Measurements from ENCODE around the gene C1QTNF4. TPM values are rescaled to one million over a fixed set of nuclear protein-coding genes. Genes with fewer than 3 reads are reported as not detected.
A peak's percentile ranks its signal among the peaks of the same experiment; 100 is the strongest.
"Not testable (repeated sequence)": the region's sequence is repeated elsewhere in the genome, so short reads cannot be mapped to it uniquely, and the experiment has no call there.

Gene C1QTNF4
- total RNA-seq, 2 experiments from 2014 or later, result 0.14 TPM; not detected in 1

DNA sequence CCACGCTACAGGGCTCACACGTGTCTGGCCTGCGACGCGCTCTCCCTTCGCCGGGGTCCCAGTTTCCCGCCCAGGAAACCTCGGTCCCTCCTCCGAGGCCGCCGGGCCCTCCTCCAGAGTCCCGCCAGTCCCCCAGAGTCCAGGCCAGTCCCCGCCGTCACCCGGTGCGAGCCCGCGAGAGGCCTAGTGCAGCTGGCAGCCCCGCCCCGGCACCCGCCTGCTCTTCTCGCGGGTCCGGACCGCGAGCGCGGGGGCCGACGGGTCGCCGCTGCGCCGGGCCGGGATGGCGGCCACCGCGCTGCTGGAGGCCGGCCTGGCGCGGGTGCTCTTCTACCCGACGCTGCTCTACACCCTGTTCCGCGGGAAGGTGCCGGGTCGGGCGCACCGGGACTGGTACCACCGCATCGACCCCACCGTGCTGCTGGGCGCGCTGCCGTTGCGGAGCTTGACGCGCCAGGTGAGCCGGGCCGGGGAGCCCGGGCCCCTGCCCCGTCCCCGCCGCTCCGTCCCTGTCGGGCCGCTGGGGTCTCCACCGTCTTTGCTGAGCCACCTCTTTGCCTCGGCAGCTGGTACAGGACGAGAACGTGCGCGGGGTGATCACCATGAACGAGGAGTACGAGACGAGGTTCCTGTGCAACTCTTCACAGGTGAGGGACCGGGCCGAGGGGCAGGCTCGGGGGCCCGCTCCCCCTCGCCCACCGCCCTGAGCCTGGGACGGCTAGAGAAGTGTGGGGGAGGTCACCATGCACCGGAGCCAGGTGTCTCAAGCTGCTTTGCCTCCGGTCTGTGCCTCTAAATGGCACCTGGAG is 28.7 kb downstream of the C1QTNF4 start, which contains the start of gene PTPMT1:
Gene PTPMT1, plus strand, starts transcription at position 260 of the 809 bp plus-strand sequence. Its CDS starts 24 bp downstream, at position 284.
- peak; percentile 85 for DNase-seq
- peaks cover 9% of the 10 kb centered on the region for H3K36me3 Mint-ChIP-seq (ENCODE audit: low read depth)
- H3K9me3 Mint-ChIP-seq (ENCODE audit: low read depth), result no peaks in the 10 kb centered on the region
- peaks cover 28% of the 10 kb centered on the region for H3K4me1 Mint-ChIP-seq
- peak within 1 kb of the TSS; percentile 82 for H3K27ac Mint-ChIP-seq
- CTCF ChIA-PET, result interaction anchor here (0.8 to 3.0 kb wide), 7 partner anchors 12 to 356 kb away, joined by 3 to 47 read pairs (median 4); partner anchors contain the start of gene CELF1
- peak within 1 kb of the TSS; percentile 82 for H3K4me3 Mint-ChIP-seq
- H3K27me3 Mint-ChIP-seq, result no peaks in the 10 kb centered on the region
- intact Hi-C loops (cut with DNase I, micrococcal nuclease), result loop anchor here in 1 of 2 experiments (1.0 kb wide), 3 partner anchors 12 to 77 kb away; partner anchors contain the start of genes CELF1, KBTBD4 and MTCH2
- peak; percentile 95 for ATAC-seq
- POLR2A ChIA-PET, result interaction anchor here (0.7 to 2.0 kb wide), 3 partner anchors 13 to 282 kb away, joined by 6 to 14 read pairs (median 7); partner anchors contain the start of genes KBTBD4, NDUFS3 and NUP160

DNA sequence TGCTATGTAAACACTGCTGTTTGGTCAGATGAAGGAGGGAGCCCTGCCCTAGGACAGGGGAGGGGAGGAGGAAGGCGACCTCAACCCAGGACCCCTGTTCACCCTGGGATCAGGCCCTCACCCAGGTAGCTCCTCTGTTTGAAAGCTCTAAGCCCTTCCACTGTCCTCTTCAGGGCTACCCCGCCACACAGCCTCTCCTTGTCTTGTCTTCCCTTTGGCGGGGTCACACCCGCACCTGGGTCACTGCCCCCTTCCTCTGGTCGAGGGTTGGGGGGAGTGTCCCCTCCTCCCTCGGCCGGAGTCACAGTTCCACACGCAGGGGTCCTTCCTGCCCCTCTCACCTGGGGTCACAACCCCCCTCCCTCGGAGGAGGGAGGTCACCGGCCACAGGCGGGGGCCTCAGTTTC is 29.3 kb downstream of the C1QTNF4 start:
- ATAC-seq, result no peak
- no peak for DNase-seq
- ChIA-PET CTCF (interaction anchor here (0.6 to 3.0 kb wide), 9 partner anchors 11 to 361 kb away, joined by 3 to 47 read pairs (median 3); partner anchors contain the start of gene CELF1), POLR2A (interaction anchor here (0.6 to 2.0 kb wide), 5 partner anchors 10 to 55 kb away, joined by 3 to 14 read pairs (median 7); partner anchors contain the start of genes KBTBD4 and NDUFS3)
- Mint-ChIP-seq H3K27ac (peak overlapping the region; percentile 82), H3K4me1 (peaks cover 28% of the 10 kb centered on the region), H3K36me3 (ENCODE audit: low read depth) (peaks cover 8% of the 10 kb centered on the region), H3K9me3 (ENCODE audit: low read depth) (no peaks in the 10 kb centered on the region), H3K4me3 (peak overlapping the region; percentile 82), H3K27me3 (no peaks in the 10 kb centered on the region)
- intact Hi-C loops (cut with DNase I, micrococcal nuclease), result loop anchor here in 1 of 2 experiments (1.0 kb wide), 3 partner anchors 12 to 77 kb away; partner anchors contain the start of genes CELF1, KBTBD4 and MTCH2

DNA sequence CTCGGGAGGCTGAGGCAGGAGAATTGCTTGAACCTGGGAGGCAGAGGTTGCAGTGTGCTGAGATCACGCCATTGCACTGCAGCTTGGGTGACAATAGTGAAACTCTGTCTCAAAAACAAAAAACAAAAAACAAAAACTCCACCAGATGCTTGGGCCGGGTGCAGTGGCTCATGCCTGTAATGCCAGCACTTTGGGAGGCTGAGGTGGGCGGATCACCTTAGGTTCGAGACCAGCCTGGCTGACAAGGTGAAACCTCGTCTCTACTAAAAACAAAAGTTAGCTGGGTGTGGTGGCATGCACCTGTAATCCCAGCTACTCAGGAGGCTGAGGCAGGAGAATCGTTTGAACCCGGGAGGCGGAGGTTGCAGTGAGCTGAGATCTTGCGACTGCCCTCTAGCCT is 29.8 kb downstream of the C1QTNF4 start:
- H3K36me3 Mint-ChIP-seq (ENCODE audit: low read depth); DNase-seq; intact Hi-C loops (cut with DNase I, micrococcal nuclease); ATAC-seq; H3K27me3 Mint-ChIP-seq; H3K9me3 Mint-ChIP-seq (ENCODE audit: low read depth): not testable (repeated sequence)
- ChIA-PET CTCF (interaction anchor here (0.6 to 3.0 kb wide), 9 partner anchors 8 to 361 kb away, joined by 3 to 47 read pairs (median 3); partner anchors contain the start of gene CELF1), POLR2A (interaction anchor here (0.6 to 1.2 kb wide), 3 partner anchors 10 to 54 kb away, joined by 3 to 7 read pairs (median 6); no protein-coding TSS in a partner anchor)
- peak overlapping the region; percentile 25 for H3K27ac Mint-ChIP-seq
- H3K4me1 Mint-ChIP-seq, result peaks cover 28% of the 10 kb centered on the region
- H3K4me3 Mint-ChIP-seq, result peak overlapping the region; percentile 82

- H3K36me3 Mint-ChIP-seq (ENCODE audit: low read depth); POLR2A ChIA-PET; intact Hi-C loops (cut with DNase I, micrococcal nuclease); H3K27me3 Mint-ChIP-seq; CTCF ChIA-PET; DNase-seq; H3K4me3 Mint-ChIP-seq; H3K9me3 Mint-ChIP-seq (ENCODE audit: low read depth); ATAC-seq; H3K27ac Mint-ChIP-seq: not testable (repeated sequence)
- H3K4me1 Mint-ChIP-seq, result peaks cover 27% of the 10 kb centered on the region
These were observed 31.8 kb downstream of the C1QTNF4 start for GRCh38 chr11:47562393-47562792.

GRCh38 chr11:47560426-47560825 is 33.8 kb downstream of the C1QTNF4 start:
- Mint-ChIP-seq H3K4me3 (no peak overlapping the region), H3K27ac (no peak overlapping the region), H3K4me1 (peaks cover 17% of the 10 kb centered on the region), H3K36me3 (ENCODE audit: low read depth) (peaks cover 1% of the 10 kb centered on the region), H3K27me3 (no peaks in the 10 kb centered on the region), H3K9me3 (ENCODE audit: low read depth) (no peaks in the 10 kb centered on the region)
- POLR2A ChIA-PET, result interaction anchor here (0.6 kb wide), 1 partner anchor 17 kb away, joined by 3 read pairs; no protein-coding TSS in a partner anchor
- ATAC-seq, result no peak
- DNase-seq, result no peak
- intact Hi-C loops (cut with DNase I, micrococcal nuclease), result no loop called here
- CTCF ChIA-PET, result no interaction called here

DNA sequence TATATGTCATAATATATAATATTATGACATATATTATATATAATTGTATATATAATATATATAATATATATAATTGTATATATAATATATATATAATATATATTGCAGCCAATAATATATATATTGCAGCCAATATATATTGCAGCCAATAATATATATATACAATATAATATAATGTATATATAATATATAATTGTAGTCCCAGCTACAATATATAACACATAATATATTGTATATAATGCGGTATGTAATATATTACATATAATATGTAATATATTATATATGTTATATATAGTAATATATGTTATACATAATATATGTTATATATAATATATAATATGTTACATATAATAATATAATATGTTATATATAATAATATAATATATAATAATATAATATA is 35.5 kb downstream of the C1QTNF4 start:
- ATAC-seq, result no peak
- CTCF ChIA-PET, result no interaction called here
- POLR2A ChIA-PET, result no interaction called here

DNA sequence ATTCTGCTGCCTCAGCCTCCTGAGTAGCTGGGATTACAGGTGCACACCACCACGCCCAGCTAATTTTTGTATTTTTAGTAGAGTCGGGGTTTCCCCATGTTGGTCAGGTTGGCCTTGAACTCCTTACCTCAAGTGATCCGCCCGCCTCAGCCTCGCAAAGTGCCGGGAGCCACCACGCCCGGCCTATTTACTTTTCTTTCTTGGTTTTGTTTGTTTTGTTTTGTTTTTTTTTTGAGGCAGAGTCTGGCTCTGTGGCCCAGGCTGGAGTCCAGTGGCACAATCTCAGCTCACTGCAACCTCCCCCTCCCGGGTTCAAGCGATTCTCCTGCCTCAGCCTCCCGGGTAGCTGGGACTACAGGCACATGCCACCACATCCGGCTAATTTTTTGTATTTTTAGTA is 37.2 kb downstream of the C1QTNF4 start:
- H3K36me3 Mint-ChIP-seq (ENCODE audit: low read depth); POLR2A ChIA-PET; H3K9me3 Mint-ChIP-seq (ENCODE audit: low read depth); H3K27me3 Mint-ChIP-seq; H3K4me3 Mint-ChIP-seq; H3K27ac Mint-ChIP-seq; DNase-seq; ATAC-seq; intact Hi-C loops (cut with DNase I, micrococcal nuclease); H3K4me1 Mint-ChIP-seq: not testable (repeated sequence)
- CTCF ChIA-PET, result interaction anchor here (7.0 kb wide), 1 partner anchor 8 kb away, joined by 47 read pairs; the partner anchor contains the start of gene PTPMT1

More for the DNA sequence above, 35.5 kb downstream of the C1QTNF4 start:
- H3K27me3 Mint-ChIP-seq, result no peaks in the 10 kb centered on the region
- H3K4me1 Mint-ChIP-seq, result peaks cover 9% of the 10 kb centered on the region
- no peak overlapping the region for H3K27ac Mint-ChIP-seq
- H3K36me3 Mint-ChIP-seq (ENCODE audit: low read depth), result peaks cover 1% of the 10 kb centered on the region
- intact Hi-C loops (cut with DNase I, micrococcal nuclease), result no loop called here
- no peaks in the 10 kb centered on the region for H3K9me3 Mint-ChIP-seq (ENCODE audit: low read depth)
- no peak overlapping the region for H3K4me3 Mint-ChIP-seq
- DNase-seq, result no peak

DNA sequence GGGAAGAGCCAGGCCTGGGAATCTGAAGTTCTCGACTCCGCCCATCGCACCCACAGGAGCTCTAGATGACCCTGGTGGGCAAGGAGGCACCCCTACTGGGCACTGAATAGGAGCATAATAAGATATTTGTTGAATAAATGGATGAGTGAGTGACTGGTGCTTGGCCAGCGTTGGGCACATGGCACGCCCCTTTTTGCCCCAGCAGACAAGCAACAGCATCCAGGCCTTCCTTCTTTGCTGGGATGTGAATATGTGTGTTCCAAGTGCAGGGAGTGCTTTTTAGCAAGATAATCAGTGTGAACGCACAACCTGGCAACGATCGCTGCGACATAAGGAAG is 40.8 kb downstream of the C1QTNF4 start:
- no peaks in the 10 kb centered on the region for H3K27me3 Mint-ChIP-seq
- intact Hi-C loops (cut with DNase I, micrococcal nuclease), result loop anchor here (1.0 to 5.0 kb wide), 17 partner anchors 12 to 936 kb away; partner anchors contain the start of genes NDUFS3 (in 2 of the 2), ARFGAP2 (in 1 of the 2), ARHGAP1 (in 1 of the 2) and ATG13 (in 1 of the 2)

GRCh38 chr11:47552566-47553405 is 41.4 kb downstream of the C1QTNF4 start, which contains the start of gene CELF1:
Gene CELF1, minus strand, starts transcription at chr11:47553132. Its CDS starts 53,609 bp downstream, at chr11:47499523.
- peaks cover 31% of the 10 kb centered on the region for H3K36me3 Mint-ChIP-seq (ENCODE audit: low read depth)
- intact Hi-C loops (cut with DNase I, micrococcal nuclease), result loop anchor here (1.0 to 5.0 kb wide), 18 partner anchors 13 to 935 kb away; partner anchors contain the start of genes NDUFS3 (in 2 of the 2), AGBL2 (in 1 of the 2), ARFGAP2 (in 1 of the 2) and ARHGAP1 (in 1 of the 2)
- POLR2A ChIA-PET, result interaction anchor here (0.8 to 2.1 kb wide), 4 partner anchors 12 to 295 kb away, joined by 3 to 8 read pairs (median 6); partner anchors contain the start of gene NUP160

More for the DNA sequence above, 40.8 kb downstream of the C1QTNF4 start:
- CTCF ChIA-PET, result interaction anchor here (0.6 to 7.0 kb wide), 22 partner anchors 10 to 452 kb away, joined by 3 to 47 read pairs (median 3); partner anchors contain the start of genes KBTBD4, NDUFS3 and PTPMT1
- Mint-ChIP-seq H3K27ac (peak overlapping the region; percentile 62), H3K4me1 (peaks cover 32% of the 10 kb centered on the region), H3K9me3 (ENCODE audit: low read depth) (no peaks in the 10 kb centered on the region), H3K36me3 (ENCODE audit: low read depth) (peaks cover 26% of the 10 kb centered on the region), H3K4me3 (peak overlapping the region; percentile 96)
- peak; percentile 16 for ATAC-seq
- DNase-seq, result no peak
- POLR2A ChIA-PET, result interaction anchor here (0.8 to 2.1 kb wide), 2 partner anchors 13 to 43 kb away, joined by 5 to 8 read pairs; no protein-coding TSS in a partner anchor

GRCh38 chr11:47552056-47552565 is 42.1 kb downstream of the C1QTNF4 start:
- Mint-ChIP-seq H3K4me1 (peaks cover 43% of the 10 kb centered on the region), H3K27me3 (no peaks in the 10 kb centered on the region), H3K4me3 (peak overlapping the region; percentile 96), H3K36me3 (ENCODE audit: low read depth) (peaks cover 34% of the 10 kb centered on the region), H3K9me3 (ENCODE audit: low read depth) (no peaks in the 10 kb centered on the region), H3K27ac (peak overlapping the region; percentile 94)
- DNase-seq (peak; percentile 47), ATAC-seq (peak; percentile 16)
- ChIA-PET POLR2A (interaction anchor here (0.9 to 2.1 kb wide), 4 partner anchors 12 to 296 kb away, joined by 3 to 6 read pairs (median 4); partner anchors contain the start of genes KBTBD4 and NUP160), CTCF (interaction anchor here (0.6 to 7.0 kb wide), 15 partner anchors 9 to 303 kb away, joined by 3 to 47 read pairs (median 5); partner anchors contain the start of genes ACP2, AGBL2, KBTBD4 and NDUFS3)
- intact Hi-C loops (cut with DNase I, micrococcal nuclease), result loop anchor here (1.0 to 5.0 kb wide), 8 partner anchors 27 to 935 kb away; partner anchors contain the start of genes AGBL2 (in 1 of the 2), ARHGAP1 (in 1 of the 2), ATG13 (in 1 of the 2) and HARBI1 (in 1 of the 2)

More at GRCh38 chr11:47552566-47553405, 41.4 kb downstream of the C1QTNF4 start, which contains the start of gene CELF1:
- Mint-ChIP-seq H3K9me3 (ENCODE audit: low read depth) (no peaks in the 10 kb centered on the region), H3K27me3 (no peaks in the 10 kb centered on the region), H3K4me3 (peak within 1 kb of the TSS; percentile 96), H3K27ac (peak within 1 kb of the TSS; percentile 94), H3K4me1 (peaks cover 38% of the 10 kb centered on the region)
- ATAC-seq (peak; percentile 94), DNase-seq (peak; percentile 97)
- CTCF ChIA-PET, result interaction anchor here (0.5 to 7.0 kb wide), 31 partner anchors 10 to 451 kb away, joined by 3 to 47 read pairs (median 3); partner anchors contain the start of genes ACP2, AGBL2, KBTBD4 and NDUFS3

Data from activated CD4-positive, alpha-beta T cell treated with anti-CD3 and anti-CD28 coated beads for 36 hours (primary cell).